LNCAP (cell line): Measurements from ENCODE around the gene KMT2E.

Experiments
- CTCF ChIP-seq: fragments of 450-650 bp; IDR thresholded peaks from 2 replicates; pipeline ENCODE4 v1.5.1; 2017; ENCODE audit warnings: mild to moderate bottlenecking

Gene KMT2E

GRCh38 chr7:105019269-105019668 lies 5.3 kb downstream of the KMT2E start:
- no peak for TF ChIP-seq CTCF

GRCh38 chr7:105020926-105021325 lies 6.9 kb downstream of the KMT2E start:
- TF ChIP-seq CTCF: no peak

DNA sequence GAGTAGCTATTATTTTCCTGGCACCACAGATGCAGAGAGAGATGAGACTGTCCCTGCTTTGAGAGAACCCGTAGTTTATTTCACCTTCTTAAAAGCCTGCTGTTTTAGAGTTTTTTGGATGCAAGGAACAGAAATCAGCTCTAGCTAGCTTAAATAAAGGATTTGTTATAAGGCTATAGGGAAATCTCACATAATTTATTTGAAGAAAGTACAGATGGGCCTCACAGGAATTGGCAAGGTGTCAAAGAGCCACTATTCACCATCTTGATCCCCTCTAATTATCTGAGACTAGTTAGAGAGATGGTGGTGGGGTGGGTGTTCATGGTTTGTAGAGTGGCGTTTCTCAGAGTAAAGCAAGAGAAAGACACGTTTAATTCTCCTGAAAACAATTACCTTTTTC lies 7.3 kb downstream of the KMT2E start:
- no peak for TF ChIP-seq CTCF

- no peak for TF ChIP-seq CTCF
Measured at GRCh38 chr7:105021967-105022366, 8.0 kb downstream of the KMT2E start.

- TF ChIP-seq CTCF: no peak
Measured at GRCh38 chr7:105022458-105022857, 8.5 kb downstream of the KMT2E start.

GRCh38 chr7:105024734-105025133 lies 10.7 kb downstream of the KMT2E start:
- TF ChIP-seq CTCF: no peak

GRCh38 chr7:105026750-105027149 lies 12.7 kb downstream of the KMT2E start:
- no peak for TF ChIP-seq CTCF

DNA sequence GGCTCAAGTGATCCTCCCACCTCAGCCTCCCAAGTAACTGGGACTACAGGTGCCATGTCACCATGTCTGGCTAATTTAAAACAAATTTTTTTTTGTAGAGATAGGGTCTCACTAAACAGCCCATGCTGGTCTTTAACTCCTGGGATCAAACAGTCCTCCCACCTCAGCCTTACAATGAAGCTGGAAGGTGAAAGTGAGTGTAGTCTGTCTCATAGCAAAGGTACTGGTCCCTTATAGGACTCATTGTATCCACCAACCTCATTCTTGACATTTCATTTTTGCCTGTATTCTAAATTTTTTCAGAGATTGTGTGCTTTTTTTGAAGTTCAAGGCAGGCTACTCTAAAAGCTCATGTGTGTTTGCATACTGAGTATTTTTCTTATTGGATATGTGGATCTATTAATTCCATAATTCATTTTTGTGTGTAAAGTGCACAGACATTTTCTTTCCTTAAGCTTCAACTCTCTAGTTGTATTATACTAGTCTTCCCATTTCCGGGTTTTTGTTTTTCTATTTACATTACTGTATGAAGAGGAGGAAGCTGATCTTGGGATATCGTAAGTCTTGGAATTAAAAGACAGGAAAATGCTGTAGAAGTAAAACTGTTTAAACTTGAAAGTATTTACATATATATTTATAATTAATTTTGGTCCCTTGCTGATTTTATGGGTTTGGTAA lies 13.3 kb downstream of the KMT2E start:
- TF ChIP-seq CTCF: no peak
